HCT116 (cell line): ENCODE results near the gene TENM4.

Source experiments
- CBX3 ChIP-seq: IDR thresholded peaks from 2 replicates; pipeline ENCODE4 v1.6.1; 2012; ENCODE audit warnings: low read depth
- EGR1 ChIP-seq: IDR thresholded peaks from 2 replicates; pipeline ENCODE4 v1.6.1; 2012; ENCODE audit warnings: low read depth
- EZH2 ChIP-seq: fragments of 200-600 bp; sonication (generic); IDR thresholded peaks from 2 replicates; pipeline ENCODE4 v1.6.1; 2017; ENCODE audit warnings: antibody characterized with exemption, mixed run types
- POLR2A ChIP-seq: IDR thresholded peaks from 2 replicates; pipeline ENCODE4 v1.7.0; 2011; ENCODE audit warnings: borderline replicate concordance; ENCODE audit not compliant: insufficient read depth, insufficient read length; ENCODE audit errors: extremely low read depth
- POLR2AphosphoS5 ChIP-seq: IDR thresholded peaks from 2 replicates; pipeline ENCODE4 v1.6.1; 2011; ENCODE audit warnings: mild to moderate bottlenecking, low read depth, low read length, moderate library complexity
- SIN3A ChIP-seq: IDR thresholded peaks from 2 replicates; pipeline ENCODE4 v1.6.1; 2012; ENCODE audit warnings: low read depth
- SP1 ChIP-seq: IDR thresholded peaks from 2 replicates; pipeline ENCODE4 v1.6.1; 2012; ENCODE audit warnings: low read depth
- ZNF274 ChIP-seq: fragments of 200-500 bp; sonication (Bioruptor generic); IDR thresholded peaks from 2 replicates; pipeline ENCODE4 v1.6.1; 2014; ENCODE audit warnings: mild to moderate bottlenecking, low read depth, low read length, inconsistent platforms
- TF ChIP-seq, protein P1 (sequence below), 3 experiments: fragments of 200-600 bp in 1 of 3; sonication (generic) in 1 of 3; IDR thresholded peaks in 2 of 3; conservative IDR thresholded peaks in 1 of 3; 2 replicates each; pipeline ENCODE4 v1.5.1; 2012 to 2017; ENCODE audit warnings: low read depth in 2 of 3, low read length in 2 of 3, antibody characterized with exemption in 1 of 3, borderline replicate concordance in 1 of 3, control low read depth in 1 of 3, mild to moderate bottlenecking in 1 of 3, mixed read lengths in 1 of 3, mixed run types in 1 of 3, moderate library complexity in 1 of 3; ENCODE audit not compliant: insufficient read depth in 1 of 3
- TF ChIP-seq, protein P2 (sequence below): IDR thresholded peaks from 2 replicates; pipeline ENCODE4 v1.6.1; 2012

DNA sequence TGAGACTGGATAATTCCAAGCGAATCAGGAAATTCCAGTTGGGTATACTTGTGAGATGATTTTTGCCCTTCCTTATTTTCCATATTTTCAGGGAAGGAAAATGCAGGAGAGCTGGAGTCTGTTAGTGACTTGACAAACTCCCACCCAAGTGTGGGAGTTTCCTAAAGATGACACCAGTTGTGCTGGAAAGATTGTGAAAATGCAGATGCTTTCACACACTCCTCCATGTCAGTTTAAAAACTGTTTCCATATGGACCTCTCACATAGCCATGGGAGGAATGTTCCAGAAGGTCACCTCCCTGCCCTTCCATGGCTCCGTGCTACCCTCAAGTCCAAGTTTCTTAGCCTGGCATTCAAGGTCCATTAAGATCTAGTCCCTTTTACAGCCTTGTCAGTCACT lies 515.4 kb downstream of the TENM4 start:
- TF ChIP-seq ZNF274 (no peak), EZH2 (no peak), POLR2A (no peak), EGR1 (no peak), POLR2AphosphoS5 (no peak), SIN3A (no peak), CBX3 (no peak), SP1 (no peak)
- TF ChIP-seq, protein P1, sequence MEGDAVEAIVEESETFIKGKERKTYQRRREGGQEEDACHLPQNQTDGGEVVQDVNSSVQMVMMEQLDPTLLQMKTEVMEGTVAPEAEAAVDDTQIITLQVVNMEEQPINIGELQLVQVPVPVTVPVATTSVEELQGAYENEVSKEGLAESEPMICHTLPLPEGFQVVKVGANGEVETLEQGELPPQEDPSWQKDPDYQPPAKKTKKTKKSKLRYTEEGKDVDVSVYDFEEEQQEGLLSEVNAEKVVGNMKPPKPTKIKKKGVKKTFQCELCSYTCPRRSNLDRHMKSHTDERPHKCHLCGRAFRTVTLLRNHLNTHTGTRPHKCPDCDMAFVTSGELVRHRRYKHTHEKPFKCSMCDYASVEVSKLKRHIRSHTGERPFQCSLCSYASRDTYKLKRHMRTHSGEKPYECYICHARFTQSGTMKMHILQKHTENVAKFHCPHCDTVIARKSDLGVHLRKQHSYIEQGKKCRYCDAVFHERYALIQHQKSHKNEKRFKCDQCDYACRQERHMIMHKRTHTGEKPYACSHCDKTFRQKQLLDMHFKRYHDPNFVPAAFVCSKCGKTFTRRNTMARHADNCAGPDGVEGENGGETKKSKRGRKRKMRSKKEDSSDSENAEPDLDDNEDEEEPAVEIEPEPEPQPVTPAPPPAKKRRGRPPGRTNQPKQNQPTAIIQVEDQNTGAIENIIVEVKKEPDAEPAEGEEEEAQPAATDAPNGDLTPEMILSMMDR (IDR thresholded peaks at IDR 0.05 in 2 of 3, conservative IDR thresholded peaks at IDR 0.05 in 1 of 3; ENCODE audit: borderline replicate concordance in 1 of 3, insufficient read depth in 1 of 3, low read depth in 2 of 3, low read length in 2 of 3), result no peak
- TF ChIP-seq, protein P2, sequence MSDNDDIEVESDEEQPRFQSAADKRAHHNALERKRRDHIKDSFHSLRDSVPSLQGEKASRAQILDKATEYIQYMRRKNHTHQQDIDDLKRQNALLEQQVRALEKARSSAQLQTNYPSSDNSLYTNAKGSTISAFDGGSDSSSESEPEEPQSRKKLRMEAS, result no peak
